Mononuclear cell (primary cell): ENCODE results near the gene GDPD5. TPM values are rescaled to one million over a fixed set of nuclear protein-coding genes. Genes with fewer than 3 reads are reported as not detected.

ENCODE experiments used
- H3K27me3 ChIP-seq: 2 replicates; pipeline ENCODE4 v1.6.0; 2011; ENCODE audit warnings: low read length, control low read depth; ENCODE audit not compliant: insufficient read depth
- H3K4me1 ChIP-seq: 2 replicates; pipeline ENCODE4 v1.5.1; 2011; ENCODE audit warnings: mild to moderate bottlenecking, low read length, control low read depth; ENCODE audit not compliant: insufficient read depth
- H3K4me3 ChIP-seq: 2 replicates; pipeline ENCODE4 v1.5.1; 2011; ENCODE audit warnings: mild to moderate bottlenecking, low read length, moderate library complexity
- H3K9me3 ChIP-seq: 2 replicates; pipeline ENCODE4 v1.5.1; 2011; ENCODE audit warnings: low read depth, mild to moderate bottlenecking, control low read depth, low read length
- total RNA-seq: library from RNA; depleted of rRNA; stranded (reverse); fragments of >200 nt; gene quantifications from one replicate; pipeline ENCODE4 v1.2.3, GENCODE V29; 2012

The GDPD5 gene
- total RNA-seq, 1 donor = 14.5 TPM

DNA sequence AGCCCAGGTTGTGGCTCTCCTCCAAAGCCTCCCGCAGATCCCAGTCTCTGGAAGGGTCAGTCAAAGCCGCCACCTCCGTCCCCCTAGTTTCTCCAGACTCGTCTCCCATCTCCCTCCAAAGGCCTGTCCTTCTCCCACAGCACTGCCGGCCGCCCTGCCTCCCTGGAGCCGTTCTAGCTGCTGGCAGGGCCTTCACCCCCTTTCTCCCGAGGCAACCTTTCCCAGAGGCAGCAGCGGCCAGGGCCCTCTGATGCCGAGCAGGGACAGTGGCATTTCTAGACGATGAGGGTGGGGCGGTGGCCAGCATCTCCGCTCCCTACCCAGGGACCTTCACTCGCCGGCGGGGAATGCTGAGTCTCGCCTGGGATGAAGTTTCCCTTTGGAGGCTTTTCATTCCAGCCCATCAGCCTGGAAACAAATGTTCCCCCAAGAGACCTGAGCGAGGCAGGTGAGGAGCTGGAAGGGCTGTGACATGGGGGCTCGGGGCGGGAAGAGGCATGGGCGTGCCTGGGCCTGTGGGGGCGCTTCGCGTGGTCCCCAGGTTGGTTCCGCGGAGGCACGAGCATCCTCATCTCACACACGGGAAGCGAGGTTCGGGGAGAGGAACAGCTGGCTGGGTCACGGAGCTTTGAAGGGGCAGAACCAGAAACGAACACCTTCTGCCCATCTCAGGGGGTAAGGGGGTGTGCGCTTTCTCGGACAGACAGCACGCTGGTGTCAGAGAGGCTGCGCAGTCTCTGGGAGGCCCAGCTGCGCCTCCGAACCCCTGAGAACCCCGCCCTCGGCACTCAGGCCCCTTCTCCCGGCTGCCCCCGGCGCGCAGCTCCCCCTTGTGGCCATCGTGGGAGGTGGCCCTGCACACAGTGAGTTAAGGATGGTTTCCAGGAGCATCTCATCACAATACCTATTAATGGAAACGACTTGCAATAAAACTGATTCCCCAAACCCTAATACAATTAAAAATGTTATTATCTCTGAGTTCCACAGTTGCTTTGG, 74.6 kb downstream of the GDPD5 start:
- Histone ChIP-seq H3K27me3 (no peaks in the 10 kb centered on the region), H3K9me3 (no peaks in the 10 kb centered on the region), H3K4me1 (no peaks in the 10 kb centered on the region), H3K4me3 (no peak overlapping the region)

DNA sequence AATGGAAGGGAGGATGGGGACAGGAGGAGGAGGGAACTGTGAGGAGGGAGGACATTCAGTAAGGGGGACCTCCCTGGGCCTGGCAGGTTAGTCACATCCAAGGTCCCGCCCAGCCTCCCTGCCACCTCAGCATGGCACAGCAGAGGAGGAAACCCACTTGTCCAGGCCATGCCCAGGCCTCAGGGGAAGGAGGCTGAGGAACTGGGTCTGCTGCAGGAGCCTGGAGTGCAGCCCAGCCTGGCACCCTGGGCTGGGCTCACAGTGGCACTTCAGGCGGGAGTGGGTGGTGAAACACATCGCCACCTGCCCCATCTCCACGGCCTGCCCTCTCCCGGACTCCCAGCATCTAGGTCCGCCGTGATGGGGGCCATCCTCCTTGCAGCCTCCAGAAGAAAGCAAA, 75.5 kb downstream of the GDPD5 start:
- Histone ChIP-seq H3K27me3 (no peaks in the 10 kb centered on the region), H3K4me1 (no peaks in the 10 kb centered on the region), H3K9me3 (no peaks in the 10 kb centered on the region), H3K4me3 (no peak overlapping the region)

DNA sequence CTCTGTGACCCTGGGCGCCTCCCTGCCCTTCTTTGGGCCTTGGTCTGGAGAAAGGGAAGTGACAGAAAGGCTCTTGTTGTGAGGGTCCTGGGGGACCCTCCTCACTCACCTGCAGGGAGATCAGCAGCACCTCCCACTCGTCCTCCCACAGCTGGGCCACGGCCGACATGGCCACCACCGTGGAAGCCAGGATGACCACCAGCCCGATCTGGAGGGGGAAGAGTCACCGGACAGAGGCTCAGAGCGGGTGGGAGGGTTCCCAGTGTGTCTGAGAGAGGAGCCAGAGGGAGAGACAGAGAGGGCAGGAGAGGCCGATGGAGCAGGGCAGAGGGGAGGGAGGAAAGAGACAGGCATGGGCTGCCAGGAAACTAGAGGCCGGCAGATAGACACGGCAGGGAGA, 76.0 kb downstream of the GDPD5 start:
- H3K9me3 ChIP-seq = no peaks in the 10 kb centered on the region
- no peaks in the 10 kb centered on the region for H3K4me1 ChIP-seq
- no peak overlapping the region for H3K4me3 ChIP-seq
- H3K27me3 ChIP-seq = no peaks in the 10 kb centered on the region

DNA sequence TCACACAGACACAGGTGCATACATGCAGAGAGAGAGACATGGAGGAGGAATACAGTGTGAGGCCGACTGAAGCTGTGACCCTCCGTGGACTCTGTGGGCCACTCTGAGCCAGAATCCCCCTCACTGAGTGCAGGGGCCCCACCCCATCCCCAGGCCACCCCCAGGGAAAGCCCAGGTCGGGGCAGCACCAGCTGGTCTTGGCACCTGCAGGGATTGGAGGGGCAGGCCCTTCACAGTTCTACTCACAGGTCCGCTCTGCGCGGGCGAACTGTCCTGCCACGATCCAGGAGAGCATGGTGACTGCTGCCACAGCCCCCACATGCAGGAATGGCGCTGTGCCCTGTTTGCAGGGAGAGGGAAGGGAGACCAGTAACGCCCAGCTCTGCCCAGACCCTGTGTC, 76.5 kb downstream of the GDPD5 start:
- Histone ChIP-seq H3K4me3 (no peak overlapping the region), H3K9me3 (no peaks in the 10 kb centered on the region), H3K27me3 (no peaks in the 10 kb centered on the region), H3K4me1 (no peaks in the 10 kb centered on the region)

DNA sequence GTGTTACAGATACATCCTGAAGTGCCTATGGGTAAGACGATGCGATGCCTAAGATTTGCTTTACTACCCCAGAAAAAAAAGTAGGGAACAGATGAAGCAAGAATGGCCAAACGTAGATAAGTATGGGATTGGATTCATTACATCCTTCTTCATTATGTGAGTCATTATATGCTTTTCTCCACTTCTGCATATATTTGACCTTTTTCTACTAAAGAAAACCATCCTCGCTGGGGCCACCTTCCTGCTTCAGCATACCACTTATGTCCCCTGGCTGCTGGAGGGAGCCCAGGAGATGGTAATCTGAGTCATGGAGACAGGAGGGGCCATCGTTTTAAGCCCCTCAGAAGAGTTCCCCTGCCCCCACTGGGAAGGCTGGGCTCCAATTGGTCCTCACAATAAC, 78.3 kb downstream of the GDPD5 start:
- Histone ChIP-seq H3K9me3 (no peaks in the 10 kb centered on the region), H3K4me1 (no peaks in the 10 kb centered on the region), H3K27me3 (no peaks in the 10 kb centered on the region), H3K4me3 (no peak overlapping the region)

DNA sequence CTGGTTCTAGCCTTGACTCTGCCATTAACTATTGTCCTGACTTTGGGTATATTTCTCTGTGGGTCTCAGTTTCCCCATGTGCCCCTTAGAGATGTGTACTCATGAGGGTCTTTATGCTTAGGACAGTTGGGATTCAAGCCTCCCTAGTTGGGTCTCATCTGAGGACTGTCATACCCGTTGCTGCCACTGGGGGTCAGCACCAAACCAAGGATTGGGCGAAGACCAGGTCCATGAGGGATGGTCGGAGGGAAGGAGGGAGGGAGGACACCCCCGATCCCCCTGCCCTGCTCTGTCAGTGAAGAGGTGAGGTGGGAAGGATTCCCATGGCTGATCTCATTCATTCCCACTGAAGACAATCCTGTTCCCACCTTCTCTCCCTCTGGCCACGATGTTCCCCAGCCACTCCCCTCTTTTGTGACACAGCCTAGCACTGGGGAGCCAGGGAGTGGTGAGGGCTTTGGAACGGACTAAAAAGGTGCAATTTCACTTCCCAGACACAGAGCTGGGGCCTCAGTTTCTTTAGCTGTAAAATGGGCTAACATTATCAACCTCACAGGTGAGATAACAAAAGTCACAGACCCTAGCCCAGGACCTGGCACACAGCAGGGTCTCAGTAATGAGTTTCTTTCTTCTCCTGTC, 80.3 kb downstream of the GDPD5 start:
- Histone ChIP-seq H3K4me1 (no peaks in the 10 kb centered on the region), H3K9me3 (no peaks in the 10 kb centered on the region), H3K27me3 (no peaks in the 10 kb centered on the region)

DNA sequence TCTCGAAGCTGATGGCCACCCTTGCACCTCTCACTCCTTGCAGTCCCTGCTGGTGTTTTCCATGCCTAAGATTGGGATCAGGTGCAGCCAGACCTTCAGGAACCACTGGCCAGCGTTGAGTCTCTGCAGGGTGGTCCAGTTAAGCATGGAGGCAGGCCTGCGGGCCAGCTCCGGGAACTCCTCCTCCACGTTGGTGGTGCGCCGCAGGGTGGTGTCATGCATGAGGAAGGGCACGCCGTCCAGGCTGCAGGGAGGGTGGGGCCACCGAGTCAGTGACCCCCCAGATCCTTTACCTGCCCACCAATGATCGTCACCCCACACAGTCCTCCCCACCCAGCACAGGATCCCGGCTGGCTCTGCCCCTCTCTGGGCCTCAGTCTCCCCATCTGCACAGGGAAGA, 82.7 kb downstream of the GDPD5 start:
- Histone ChIP-seq H3K9me3 (no peaks in the 10 kb centered on the region), H3K4me3 (no peak overlapping the region), H3K4me1 (no peaks in the 10 kb centered on the region), H3K27me3 (no peaks in the 10 kb centered on the region)

More for the DNA sequence above, 80.3 kb downstream of the GDPD5 start:
- H3K4me3 ChIP-seq = no peak overlapping the region

DNA sequence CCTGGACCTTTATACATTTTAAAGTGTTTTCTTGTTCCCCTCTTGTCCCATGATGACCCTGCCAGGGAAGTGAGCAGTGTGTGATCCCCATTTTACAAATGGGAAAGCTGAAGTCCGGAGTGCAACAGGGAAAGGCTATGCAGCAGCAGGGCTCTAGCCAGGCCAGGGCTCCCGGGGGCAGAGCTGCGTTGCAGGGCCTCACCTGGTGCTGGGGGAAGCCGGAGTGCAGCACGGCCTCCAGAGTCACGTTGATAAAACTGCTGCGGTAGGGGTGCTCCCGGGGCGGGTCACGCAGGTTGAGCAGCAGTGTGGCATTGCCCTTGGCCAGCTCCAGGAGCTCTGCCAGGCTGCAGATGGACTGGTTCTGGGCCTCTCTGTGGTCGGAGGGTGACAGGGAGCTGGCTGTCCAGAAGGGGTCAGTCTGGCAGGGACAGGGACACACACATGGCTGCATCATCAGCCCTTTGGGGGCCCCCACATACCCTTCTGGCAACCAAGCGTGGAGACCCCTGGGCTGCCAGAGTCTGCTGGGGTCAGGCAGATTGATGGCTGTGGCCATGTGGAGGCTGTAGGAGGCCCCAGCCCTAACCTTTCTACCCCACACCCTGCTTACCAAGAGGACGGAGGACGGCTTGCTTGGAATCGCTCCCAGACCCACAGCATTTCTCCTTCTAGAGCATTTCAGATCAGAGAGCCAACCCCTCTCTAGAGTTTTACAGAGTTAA, 83.4 kb downstream of the GDPD5 start:
- H3K9me3 ChIP-seq = no peaks in the 10 kb centered on the region
- H3K27me3 ChIP-seq = no peaks in the 10 kb centered on the region
- H3K4me3 ChIP-seq = no peak overlapping the region
- H3K4me1 ChIP-seq = no peaks in the 10 kb centered on the region

DNA sequence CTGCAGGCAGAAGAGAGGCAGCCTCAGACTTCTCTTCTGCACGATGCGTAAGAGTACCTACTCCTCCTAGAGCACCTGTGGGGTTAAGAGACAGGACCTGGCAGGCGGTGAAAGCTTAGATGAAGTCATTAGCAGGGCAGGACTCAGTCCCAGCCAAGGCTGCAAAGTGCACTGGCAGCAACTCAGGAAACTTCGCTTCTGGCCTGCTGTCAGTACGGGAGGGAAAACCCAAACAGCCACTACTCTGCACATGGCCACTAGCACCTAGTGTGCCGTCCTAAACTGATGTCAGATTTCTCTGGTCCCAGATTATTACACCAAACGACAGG, 84.0 kb downstream of the GDPD5 start:
- Histone ChIP-seq H3K9me3 (no peaks in the 10 kb centered on the region), H3K4me3 (no peak overlapping the region), H3K27me3 (no peaks in the 10 kb centered on the region), H3K4me1 (no peaks in the 10 kb centered on the region)

DNA sequence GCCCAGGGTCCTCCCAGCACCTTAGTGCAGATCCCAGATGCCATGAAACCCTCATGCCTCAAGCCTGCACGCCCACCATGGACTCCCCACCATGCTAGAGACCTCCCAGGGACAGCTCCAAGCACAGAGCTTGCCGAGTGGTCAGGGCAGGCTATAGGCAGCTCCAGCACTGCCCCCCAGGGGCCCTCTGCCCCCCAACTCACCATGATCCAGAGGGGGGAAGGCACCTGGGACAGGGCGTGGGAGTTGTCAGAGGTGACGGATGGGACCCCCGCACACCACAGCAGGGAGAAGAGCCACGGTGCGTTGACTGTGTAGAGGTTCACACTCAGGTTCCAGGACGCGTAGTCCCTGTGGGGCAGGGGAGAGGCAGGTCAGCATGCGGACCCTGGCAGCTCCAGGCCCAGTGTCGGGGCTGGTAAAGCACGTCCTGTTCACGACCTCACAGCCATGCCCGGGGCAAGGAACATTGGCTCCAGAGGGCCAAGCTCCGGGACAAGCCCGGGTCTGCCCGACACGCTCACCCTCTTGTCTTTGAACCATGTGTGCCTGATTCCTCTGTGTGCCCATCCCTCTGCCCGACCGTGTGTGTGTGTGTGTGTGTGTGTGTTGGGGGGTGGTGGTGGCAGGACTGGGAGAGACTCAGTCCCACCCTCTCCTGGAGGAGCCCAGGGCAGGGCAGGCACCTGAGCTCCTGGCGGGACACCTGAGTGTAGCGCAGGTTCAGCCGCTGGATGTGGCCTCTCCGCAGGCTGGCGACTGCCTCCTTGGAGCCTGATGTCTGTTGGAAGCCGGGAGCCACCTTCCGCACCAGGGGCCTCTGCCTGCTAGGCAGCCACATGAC, 84.6 kb downstream of the GDPD5 start:
- no peaks in the 10 kb centered on the region for H3K4me1 ChIP-seq
- no peak overlapping the region for H3K4me3 ChIP-seq
- no peaks in the 10 kb centered on the region for H3K27me3 ChIP-seq
- H3K9me3 ChIP-seq = no peaks in the 10 kb centered on the region

DNA sequence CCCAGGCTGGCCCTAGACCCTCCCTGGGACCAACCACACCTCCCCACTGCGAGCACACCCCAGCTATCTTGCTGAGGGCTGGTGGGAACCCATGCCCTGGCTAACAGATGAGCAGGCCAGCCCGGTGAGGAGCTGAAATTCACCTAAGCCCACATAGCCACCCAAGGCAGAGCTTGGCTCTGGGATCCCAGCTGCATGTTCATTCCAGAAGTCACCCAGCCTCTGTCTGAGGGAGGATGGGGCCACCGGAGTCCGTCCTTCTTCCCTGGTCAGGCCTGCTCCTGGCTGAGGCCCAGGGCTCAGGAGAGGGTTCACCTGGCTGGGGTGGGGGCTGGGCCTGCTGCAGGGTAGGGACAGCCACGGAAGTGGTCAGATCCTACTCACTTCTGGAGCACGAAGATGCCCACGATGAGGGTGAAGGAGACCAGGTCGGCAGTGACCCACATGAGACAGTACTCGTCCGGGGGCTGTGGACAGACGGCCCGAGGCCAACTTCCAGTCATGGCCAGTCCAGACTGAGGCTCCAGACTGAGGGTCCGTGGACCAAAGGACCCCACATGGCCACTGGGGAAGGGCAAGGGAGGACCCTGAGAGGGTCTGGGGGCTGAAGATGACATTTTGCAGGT, 86.1 kb downstream of the GDPD5 start:
- Histone ChIP-seq H3K27me3 (no peaks in the 10 kb centered on the region), H3K4me1 (no peaks in the 10 kb centered on the region), H3K4me3 (no peak overlapping the region), H3K9me3 (no peaks in the 10 kb centered on the region)

DNA sequence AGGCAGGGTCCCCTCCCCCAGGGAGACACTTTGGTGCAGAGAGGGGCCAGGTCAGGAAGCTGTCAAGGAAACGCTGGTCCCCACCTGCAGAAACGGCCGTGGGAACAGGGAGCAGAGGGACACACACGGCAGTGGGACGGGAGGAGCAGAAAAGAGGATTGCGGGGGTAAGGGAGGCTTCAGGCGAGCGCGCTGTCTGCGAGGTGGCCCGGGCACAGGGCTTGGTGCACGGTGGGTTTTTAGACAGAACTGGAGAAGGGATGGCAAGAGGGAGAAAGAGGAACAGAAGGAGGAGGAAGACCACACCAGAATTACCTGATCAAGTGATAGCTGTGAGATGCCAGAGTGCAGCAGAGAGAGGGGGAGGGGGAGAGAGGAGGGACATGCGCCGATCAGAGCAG, 86.7 kb downstream of the GDPD5 start:
- Histone ChIP-seq H3K4me1 (no peaks in the 10 kb centered on the region), H3K9me3 (no peaks in the 10 kb centered on the region), H3K27me3 (no peaks in the 10 kb centered on the region), H3K4me3 (no peak overlapping the region)

DNA sequence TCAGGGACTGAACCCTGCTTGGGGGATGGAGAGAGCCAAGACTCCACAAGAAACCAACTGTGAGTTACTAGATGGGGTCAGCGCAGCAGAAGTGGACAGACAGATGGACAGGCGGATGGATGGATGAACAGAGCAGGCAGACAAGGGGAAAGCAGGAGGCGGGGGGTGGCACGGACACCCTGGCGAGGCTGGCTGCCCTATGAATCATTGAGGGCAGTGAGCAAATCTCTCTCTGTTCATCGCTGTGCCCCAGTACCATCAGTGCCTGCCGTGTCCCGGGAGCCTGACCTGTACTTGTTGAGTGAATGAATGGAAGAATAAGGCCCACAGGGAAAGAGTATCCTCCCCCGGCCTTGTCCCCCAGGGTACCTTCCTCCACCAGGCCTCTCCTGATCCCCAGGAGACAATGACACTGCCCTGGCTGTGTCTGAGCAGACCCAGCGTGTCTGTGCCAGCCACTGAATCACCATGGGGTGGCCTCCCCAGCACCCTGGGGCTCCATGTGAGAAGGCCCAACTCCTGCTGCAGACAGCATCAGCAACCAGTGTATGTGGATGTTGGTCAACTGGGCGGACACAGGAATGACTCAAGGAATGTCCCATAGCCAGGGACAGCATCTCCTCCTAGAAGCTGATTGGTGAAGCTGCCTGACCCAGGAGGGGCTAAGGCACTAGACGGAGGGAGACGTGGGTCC, 87.6 kb downstream of the GDPD5 start:
- no peaks in the 10 kb centered on the region for H3K4me1 ChIP-seq
- H3K9me3 ChIP-seq = no peaks in the 10 kb centered on the region
- H3K27me3 ChIP-seq = no peaks in the 10 kb centered on the region
- no peak overlapping the region for H3K4me3 ChIP-seq

DNA sequence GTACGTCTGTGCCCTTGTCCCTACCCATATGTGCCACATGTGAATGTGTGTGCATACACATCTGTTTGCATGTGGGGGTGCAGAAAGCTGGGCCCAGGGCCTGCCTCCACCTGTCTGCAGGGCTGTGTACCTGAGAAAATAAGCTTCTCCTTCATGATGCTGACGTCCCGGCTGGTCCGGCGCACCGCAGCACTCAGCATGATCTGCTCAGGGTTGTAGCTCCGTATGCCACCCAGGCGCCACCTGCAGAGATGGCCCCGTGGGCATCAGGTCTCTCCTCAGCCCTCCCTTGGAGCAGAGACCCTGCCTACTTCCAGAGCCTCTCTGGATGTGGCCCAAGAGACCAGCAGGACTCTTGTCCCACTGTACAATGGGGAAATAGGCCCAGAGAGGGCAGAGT, 88.9 kb downstream of the GDPD5 start:
- Histone ChIP-seq H3K27me3 (peaks cover 11% of the 10 kb centered on the region), H3K4me1 (no peaks in the 10 kb centered on the region), H3K4me3 (no peak overlapping the region), H3K9me3 (no peaks in the 10 kb centered on the region)
